HG03039 (cell line): ENCODE measurements around the gene ABTB2.
A peak's percentile ranks its signal among the peaks of the same experiment; 100 is the strongest.

Experiments
- ATAC-seq: cut with Tn5 transposase; IDR thresholded peaks from one replicate; pipeline ENCODE4 v1.9.1; 2021; ENCODE audit warnings: mild to moderate bottlenecking, moderate library complexity; ENCODE audit not compliant: unreplicated experiment

The ABTB2 gene

DNA sequence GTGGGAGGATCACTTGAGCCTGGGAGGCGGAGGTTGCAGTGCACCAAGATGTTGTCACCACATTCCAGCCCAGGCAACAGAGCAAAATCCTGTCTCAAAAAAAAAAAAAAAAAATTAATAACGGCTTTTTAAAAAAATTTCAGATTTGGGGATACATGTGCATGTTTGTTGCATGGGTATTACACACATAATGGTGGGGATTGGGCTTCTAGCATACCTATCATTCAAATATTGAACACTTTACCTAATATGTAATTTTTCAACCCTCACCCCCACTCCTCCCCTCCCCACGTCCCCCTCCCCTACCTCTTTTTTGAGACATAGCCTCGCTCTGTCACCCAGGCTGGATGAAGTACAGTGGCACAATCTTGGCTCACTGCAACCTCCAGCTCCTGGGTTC lies 40.1 kb downstream of the ABTB2 start:
- ATAC-seq, result no peak

DNA sequence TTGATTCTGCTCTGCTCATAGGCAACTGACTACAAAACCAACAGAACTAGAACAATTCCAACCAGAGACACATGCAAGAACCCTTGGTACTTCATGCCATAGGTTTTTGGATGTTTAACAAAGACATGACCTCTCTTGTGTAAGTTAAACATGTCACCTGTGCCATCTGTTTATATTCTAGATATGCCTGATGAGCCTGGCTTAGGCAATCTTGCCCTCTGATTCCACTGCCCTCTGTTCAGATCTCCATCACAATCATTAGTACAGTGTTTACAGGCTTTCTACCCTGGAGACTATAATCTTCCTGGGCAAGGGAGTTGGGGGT lies 40.8 kb downstream of the ABTB2 start:
- no peak for ATAC-seq

DNA sequence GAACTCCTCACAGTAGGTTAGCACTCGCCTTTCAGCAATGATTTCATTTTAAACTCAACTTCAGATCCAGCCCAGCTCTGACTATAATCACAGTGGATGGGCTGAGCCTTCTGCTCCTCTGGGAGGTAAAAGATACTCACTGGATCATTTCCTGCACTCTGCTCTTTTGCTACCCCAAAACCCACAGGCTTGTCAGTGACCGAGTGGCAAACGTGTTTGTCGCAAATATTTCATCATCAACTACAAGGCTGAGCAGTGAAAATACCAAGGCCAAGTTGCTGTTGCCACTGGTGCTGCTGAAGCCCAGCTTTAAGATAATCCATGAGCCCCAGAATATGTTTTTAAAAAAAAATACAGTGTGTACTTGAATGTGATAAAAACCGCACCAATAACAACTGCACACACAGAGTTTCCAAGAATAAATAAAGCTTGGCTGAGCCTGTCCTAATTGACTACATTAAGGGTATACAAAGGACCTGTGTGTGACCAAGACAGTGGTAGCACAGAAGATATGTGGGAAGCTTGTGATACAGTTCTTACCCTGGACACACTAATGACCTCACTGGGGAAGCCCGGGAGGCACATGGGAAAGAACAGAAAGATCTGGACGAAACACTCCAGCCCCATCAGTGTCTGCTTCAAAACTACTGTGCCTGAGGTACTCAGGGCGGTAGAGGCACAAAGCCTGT lies 41.3 kb downstream of the ABTB2 start:
- no peak for ATAC-seq

DNA sequence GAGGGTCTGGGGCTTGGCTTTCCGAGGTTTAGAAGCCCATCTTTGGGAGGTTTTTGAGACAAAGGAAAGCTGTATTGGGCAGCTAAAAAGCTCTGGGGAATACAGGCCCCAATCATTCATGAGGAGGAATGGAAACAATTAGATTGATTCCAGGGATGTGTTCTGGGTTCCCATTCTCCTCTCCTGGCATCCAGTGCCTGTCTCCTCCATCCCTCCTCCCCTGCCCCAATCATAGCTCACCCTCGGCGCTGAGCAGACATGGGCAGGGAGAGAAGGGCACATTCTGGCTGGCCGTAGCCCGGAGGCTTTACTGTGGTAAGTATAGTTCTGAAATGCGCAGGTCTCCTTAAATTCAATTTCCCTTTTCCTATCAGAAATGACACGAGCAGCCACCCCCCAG lies 42.4 kb downstream of the ABTB2 start:
- ATAC-seq, result no peak

DNA sequence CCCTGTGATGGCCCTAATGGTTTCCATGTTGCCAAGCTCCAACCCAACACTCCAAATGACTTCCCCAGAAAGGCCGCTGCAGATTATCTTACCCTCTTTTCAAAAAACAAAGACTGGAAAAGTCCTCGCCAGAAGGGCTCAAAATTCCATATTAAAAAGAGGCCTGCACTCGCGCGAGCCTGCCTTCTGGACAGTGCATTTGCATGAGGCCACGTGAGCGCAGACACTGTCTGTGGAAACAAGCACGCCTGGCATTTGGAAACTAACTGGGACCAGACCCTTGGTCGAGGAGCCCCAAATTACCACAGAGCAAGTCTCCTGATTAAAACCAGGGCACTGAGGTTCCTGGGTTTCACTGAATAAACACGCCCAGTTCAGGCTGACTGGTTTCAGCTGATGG lies 42.9 kb downstream of the ABTB2 start:
- ATAC-seq, result no peak

DNA sequence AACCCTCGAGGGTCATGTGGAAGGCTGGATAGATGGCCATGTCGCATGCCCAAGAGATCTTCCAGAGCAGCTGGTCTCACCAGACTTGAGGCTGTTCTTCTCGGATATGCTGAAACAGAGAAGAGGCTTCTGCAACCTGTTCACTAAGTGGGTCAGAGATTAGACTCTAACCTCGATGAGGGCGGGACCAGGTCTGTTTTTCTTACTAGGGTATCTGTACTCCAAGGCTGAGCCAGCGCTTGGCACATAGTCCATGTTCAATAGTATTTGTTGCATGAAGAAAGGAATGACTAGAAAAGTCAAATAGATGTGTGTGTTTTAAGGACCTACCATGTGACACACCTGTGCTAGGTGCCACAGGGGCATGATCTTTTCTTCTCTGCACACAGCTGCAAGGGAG lies 43.6 kb downstream of the ABTB2 start:
- ATAC-seq, result no peak

DNA sequence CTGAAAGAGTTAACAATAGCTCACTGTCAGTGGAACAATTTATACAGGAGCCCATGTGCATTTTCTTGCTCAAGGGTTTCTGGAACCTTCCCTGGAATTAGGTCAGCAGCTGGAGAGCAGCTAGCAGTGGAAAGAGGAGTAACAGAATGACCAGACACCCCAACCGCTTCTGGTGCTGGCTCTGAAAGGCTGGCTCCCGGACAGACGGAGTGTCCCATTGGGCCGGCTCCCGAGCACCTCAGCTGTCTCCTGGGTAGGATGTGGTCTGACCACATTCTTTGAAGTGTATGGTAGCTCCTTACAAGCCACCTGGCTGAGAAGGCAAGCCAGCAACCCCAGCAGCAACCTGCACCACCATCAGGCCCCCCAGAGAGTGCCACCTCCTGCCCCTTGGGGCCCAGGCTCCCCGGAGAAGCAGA lies 44.7 kb downstream of the ABTB2 start:
- ATAC-seq, result peak; percentile 50

DNA sequence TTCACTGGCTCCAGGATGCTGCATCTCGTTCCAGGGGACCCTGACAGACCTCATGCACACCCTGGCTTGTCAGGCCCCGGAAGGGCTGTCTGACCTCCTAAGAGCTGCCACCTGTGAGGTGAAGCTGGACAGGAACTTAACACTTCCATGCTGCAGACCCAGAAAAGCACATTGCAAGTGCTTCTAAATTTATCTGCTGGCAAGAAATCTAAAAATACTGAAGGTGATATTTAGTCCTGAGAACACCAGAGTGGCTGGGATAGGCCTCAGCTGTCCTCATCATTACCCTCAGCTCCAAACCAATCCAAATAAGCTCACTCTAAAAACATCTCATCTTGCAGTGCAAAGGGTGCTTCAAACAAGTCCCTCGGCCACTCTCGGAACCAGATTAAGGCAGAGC lies 46.7 kb downstream of the ABTB2 start:
- ATAC-seq, result no peak

DNA sequence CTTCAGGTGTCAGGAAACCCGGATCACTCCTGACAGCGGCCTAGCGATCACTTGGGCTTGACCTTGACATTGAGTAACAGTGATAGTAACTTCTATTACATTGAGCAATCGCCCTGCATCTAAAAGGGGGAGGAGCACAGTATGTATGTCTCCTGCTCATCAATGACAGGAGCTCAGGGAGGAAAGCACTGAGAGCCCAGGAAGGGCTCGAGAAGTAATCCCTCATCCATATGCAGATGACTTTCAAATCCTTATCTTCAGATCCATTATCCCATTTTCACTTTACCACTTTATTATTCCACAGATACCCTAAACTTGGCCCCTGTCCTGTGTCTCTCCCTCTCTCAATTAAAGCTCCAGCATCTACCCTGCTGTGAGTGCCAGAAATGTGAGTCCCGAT lies 47.8 kb downstream of the ABTB2 start:
- ATAC-seq, result no peak

DNA sequence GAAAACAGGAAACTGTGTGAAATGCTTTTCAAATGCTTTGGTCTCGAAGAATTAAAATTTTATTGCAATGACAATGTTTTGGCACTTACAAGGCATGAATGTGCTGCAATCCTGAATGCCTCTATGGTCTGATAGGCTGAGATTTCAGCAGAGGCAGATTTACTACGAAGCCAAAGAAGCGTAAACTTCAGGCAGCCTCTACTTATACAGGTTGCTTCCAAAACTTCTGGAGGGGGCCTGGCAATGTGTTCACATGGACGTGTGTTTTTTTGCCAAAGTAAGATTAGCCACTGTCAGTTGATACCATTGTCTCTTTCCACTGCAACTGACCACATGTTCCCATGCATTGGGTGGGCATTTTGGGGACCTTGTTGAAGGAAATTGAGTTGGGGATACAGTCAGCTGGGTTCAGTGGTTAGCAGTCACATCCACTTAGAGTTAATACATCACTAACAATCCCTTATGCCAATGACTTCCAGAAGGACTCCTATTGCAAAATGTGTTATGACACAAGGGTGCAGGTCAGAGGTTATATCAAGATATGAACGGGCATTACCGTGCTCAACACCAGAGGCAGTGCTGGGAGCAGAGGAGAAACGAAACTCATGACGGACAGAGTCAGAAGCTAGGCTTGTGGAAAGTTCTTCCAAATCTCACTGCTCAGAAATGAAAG lies 48.8 kb downstream of the ABTB2 start:
- no peak for ATAC-seq

DNA sequence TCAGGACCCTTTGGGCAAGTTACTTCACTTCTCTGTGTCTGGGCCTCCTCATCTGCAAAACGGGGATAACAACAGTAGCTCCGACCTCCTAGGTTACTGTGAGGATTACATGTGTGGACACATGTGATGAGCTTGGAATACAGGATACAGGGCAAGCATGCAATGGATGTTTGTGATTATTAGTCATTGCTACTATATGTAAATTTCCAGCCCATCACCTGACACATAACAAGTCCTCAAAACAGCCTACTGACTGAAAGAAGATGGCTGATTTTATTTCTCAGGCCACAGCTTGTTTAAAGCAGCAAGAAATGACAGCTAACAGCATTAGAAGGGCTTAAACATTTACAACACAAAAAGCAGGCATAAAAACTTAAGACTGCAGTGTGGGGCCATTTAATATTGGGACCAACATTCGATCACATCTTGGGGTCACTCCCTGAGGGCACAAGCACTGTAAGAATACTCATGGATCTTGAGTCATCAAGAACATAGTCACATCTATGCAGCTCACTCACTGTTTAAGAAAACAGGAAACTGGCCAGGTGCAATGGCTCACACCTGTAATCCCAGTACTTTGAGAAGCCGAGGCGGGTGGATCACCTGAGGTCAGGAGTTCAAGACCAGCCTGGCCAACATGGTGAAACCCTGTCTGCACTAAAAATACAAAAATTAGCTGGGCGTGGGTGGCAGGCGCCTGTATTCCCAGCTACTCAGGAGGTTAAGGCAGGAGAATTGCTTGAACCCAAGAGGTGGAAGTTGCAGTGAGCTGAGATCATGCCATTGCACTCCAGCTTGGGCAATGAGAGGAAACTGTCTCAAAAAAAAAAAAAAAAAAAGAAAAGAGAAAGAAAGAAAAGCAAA lies 49.5 kb downstream of the ABTB2 start:
- no peak for ATAC-seq

DNA sequence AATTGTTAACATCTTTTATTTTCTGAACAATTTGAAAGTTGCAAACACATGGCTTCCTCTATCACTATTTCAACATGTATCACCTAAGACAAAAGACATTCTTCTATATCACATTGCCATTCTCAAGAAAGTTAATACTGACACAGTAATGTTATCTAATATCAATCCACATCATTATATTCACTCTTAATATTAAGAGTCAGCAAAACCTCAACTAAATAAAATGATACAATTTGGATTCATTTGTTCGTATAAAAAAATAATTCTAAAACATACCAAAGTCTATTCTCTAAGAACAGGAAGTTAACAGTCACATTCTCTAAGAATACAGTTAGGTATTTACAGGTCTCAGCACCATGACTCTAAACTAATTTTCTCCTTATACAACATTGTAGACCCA lies 52.0 kb downstream of the ABTB2 start:
- no peak for ATAC-seq

DNA sequence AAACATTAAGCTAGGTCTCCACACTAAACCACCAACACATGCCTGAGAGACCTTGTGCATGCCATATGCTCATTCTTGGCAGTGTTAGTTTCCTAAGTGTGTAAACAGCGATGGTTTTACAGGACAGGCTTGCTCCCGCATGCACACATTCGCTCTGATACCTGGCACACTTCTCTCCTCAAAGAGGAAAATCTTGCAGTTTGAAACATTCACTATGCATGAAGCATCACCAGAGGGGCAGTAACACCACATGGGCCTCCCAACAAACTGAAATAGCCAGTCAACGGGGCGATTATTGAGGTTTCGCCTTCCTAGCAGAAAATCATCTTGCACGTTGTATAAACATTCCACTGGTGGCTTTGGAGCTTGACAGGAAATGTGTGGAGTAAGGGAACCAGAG lies 52.6 kb downstream of the ABTB2 start:
- ATAC-seq, result no peak

DNA sequence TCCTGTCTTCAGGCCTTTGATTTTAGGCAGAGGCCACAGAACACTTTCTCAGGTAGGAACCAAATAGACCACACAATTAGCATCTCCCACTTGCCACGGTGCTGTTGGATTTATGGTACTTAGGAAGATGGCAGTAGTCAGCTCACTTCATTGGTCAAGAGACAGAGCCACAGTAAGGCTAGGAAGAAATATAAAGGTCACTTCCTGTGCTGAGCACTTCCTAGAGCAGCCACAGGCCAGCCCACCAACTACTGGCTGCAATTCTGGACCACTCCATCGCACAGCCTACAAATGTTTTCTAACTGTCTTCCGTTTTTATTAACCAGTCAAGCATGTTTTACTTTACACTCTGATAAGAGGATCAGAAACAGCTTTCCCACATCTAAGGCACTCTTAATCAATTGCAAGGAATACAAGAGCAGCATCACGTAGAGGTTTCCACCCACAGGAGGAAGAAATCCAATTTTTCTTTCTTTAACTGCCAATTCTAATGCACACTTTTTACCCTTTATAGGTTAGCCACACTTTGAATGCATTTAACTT lies 54.7 kb downstream of the ABTB2 start:
- no peak for ATAC-seq

DNA sequence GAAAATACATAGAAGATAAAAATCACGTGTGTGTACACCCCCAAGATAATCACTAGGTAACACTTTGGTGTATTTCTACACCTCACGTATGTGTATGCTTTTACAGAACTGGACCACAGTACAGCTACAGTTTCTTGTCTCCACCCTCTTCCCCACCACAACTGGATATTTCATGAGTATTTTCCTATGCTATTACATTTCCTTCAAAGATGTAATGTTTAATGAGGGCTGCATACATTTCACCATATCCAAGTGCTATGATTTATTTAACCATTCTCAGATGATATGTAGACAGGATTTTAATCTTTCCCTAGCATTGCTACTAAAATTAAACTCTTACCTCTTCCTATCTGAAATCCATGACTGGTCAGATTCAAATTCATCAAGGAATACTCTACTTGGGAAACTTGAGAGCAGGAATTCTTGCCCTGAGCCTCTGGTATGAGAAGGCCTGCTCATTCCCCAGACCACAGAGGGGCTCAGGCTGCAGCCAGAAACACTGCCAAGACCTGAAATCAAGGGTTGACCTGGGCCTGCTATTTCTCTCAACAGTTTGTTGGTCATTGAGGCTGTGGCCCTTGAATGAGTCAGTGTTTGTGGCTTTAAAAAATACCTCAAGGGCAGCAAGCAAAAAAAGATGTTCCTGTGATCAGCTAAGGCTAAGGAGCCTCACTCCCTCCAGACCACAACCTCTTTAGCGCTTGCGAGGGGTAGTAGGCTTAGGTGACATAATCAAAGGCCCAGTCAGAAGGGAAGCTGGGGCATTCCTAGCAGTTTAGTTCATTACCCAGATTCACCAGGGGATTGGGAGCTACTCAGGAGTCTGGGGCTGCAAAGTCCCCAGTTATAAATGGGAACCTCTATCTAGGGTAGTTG lies 55.5 kb downstream of the ABTB2 start:
- peak; percentile 82 for ATAC-seq

DNA sequence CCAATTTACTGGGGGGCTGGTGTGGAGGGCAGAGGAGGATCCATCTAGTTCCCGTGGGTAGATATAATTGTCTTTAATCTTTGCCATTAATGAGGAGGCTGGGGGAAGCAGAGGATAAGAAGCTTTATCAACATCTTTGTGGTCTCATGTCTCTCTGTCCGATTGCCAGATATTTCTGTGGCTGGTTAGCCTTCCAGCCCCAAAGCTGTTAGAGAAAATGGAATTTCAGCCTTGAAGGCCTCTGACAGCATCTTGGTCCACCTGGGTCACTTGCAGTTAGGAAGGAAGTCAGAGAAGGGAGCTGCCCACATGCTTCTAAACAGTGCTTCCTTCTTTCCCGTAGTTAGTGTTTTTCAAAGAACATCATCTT lies 56.9 kb downstream of the ABTB2 start:
- ATAC-seq, result no peak

DNA sequence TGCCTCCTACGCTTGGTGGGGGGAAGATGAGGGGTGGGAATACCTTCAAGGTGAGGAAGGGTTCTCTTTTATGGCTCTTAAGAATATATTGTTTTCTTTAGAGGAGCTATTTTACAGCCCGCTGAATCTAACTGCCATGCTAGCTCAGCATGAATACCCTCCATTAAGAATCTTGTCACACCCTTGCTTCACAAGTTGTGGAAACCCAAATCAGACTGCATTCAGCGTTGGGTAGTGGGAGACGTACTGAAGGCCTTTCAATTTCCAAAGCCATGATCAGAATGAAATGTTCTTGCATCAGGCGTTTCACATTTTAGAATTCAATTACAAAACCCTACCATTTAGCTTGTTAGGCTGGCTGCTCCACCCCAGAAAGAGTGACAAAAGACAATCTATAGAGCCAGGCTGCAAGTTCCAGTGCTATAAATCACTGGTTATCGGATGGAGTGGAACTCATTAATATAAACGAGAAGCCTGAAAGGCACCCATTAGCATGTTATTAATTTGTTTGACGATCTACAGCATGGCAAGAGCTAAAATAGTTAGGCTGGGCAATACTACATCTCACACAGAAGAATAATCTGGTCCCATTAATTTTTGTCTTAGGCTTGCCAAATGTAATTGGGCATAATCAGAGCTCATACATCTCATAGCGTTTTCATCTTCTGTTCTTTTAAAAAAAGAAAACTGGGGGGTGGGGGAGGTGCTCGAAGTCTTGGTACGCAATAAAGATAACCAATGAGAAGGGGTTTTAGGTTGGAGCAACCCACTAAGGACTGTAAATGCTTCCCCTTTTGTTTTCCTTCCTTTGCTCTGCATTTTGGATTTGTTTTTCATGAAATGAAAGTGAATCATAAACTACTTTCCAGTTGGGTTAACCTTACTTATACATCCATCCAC lies 57.5 kb downstream of the ABTB2 start:
- no peak for ATAC-seq

DNA sequence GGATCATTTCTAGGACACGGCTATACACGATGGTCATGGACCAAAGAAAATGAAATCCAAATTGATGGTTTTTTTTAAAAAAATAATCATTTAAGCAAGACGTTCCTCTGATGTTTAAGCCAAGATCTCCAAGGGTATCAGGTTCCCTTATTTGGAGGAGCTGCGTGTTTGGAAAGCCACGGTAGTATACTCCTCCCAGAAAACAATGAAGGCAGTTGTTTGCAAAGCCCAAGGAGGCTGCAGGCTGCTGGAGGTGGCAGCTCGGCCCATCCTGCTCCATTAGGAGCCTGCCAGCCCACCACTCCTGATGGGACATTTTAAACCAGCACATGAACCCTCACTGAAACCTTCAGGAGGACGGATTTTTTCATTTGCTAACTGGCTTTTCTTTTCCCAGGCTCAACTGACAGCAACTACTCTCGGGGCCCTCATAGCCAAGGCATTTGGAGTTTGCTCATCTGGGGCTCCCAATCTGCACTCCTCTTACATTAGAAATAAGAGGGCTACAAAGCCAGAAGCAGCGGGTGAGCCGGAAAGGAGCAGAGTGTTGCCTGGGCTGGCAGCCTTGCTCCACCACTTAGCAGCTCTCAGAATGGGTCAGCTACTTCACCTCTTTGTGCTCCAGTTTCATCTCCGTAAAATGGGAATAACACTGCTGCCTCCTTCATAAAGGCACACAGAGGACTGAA lies 58.4 kb downstream of the ABTB2 start:
- ATAC-seq, result no peak

DNA sequence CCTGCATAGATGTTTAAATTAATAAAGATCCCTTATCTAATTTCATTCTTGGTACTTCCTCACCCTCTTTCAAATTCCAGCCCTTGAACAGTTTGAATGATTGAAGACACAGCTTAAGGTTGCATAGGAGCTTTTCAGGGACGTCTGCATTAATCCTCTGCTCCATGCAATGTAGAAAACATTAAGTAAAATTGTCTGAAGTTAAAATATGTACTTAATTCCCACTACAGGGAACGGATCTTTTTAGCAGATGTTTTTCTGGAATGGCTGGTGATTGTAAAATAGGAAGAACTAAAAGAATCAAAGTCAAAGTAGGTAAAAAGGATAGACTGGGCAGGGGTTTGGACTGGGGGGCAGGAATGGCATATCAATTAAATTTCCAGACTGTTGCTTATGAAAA lies 58.9 kb downstream of the ABTB2 start:
- ATAC-seq, result no peak
